HL-60 (cell line): ENCODE data around the gene AP2A1.

Source experiments
- GABPA ChIP-seq: IDR thresholded peaks from 2 replicates; pipeline ENCODE4 v1.6.1; 2012; ENCODE audit warnings: low read depth
- POLR2AphosphoS5 ChIP-seq: IDR thresholded peaks from 2 replicates; pipeline ENCODE4 v1.6.1; 2012; ENCODE audit warnings: low read depth
- SPI1 ChIP-seq: IDR thresholded peaks from 2 replicates; pipeline ENCODE4 v1.6.1; 2012; ENCODE audit warnings: low read depth, mild to moderate bottlenecking, borderline replicate concordance
- TF ChIP-seq, protein P1 (sequence below): IDR thresholded peaks from one replicate; pipeline ENCODE4 v1.5.1; 2011; ENCODE audit warnings: low read length, control low read depth, inconsistent platforms; ENCODE audit not compliant: insufficient read depth
- TF ChIP-seq, protein P2 (sequence below): IDR thresholded peaks from 2 replicates; pipeline ENCODE4 v1.6.1; 2012; ENCODE audit warnings: low read depth; ENCODE audit not compliant: insufficient replicate concordance

DNA sequence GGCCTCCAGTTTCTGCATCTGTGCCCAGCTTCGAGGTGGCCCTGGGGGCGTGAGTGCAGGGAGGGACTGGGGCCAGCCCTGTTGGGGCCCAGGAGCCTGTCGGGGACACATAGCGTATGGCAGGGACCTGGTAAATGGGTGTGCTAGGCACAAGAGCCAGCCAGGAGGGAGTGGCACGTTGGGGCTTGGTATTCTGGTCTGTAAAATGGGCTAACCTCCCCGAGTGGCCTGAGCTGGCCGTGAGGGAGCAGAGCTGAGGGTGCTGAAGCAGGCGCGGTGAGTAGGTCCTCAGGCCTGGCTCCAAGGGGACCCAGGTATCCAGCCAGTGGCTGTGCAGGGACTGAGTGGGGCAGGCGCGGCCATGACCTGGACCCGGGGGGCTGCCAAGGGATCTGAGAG is 88.5 kb downstream of the AP2A1 start:
- TF ChIP-seq POLR2AphosphoS5 (no peak), SPI1 (no peak), GABPA (no peak)
- TF ChIP-seq, protein P1, sequence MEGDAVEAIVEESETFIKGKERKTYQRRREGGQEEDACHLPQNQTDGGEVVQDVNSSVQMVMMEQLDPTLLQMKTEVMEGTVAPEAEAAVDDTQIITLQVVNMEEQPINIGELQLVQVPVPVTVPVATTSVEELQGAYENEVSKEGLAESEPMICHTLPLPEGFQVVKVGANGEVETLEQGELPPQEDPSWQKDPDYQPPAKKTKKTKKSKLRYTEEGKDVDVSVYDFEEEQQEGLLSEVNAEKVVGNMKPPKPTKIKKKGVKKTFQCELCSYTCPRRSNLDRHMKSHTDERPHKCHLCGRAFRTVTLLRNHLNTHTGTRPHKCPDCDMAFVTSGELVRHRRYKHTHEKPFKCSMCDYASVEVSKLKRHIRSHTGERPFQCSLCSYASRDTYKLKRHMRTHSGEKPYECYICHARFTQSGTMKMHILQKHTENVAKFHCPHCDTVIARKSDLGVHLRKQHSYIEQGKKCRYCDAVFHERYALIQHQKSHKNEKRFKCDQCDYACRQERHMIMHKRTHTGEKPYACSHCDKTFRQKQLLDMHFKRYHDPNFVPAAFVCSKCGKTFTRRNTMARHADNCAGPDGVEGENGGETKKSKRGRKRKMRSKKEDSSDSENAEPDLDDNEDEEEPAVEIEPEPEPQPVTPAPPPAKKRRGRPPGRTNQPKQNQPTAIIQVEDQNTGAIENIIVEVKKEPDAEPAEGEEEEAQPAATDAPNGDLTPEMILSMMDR, result no peak
- TF ChIP-seq, protein P2, sequence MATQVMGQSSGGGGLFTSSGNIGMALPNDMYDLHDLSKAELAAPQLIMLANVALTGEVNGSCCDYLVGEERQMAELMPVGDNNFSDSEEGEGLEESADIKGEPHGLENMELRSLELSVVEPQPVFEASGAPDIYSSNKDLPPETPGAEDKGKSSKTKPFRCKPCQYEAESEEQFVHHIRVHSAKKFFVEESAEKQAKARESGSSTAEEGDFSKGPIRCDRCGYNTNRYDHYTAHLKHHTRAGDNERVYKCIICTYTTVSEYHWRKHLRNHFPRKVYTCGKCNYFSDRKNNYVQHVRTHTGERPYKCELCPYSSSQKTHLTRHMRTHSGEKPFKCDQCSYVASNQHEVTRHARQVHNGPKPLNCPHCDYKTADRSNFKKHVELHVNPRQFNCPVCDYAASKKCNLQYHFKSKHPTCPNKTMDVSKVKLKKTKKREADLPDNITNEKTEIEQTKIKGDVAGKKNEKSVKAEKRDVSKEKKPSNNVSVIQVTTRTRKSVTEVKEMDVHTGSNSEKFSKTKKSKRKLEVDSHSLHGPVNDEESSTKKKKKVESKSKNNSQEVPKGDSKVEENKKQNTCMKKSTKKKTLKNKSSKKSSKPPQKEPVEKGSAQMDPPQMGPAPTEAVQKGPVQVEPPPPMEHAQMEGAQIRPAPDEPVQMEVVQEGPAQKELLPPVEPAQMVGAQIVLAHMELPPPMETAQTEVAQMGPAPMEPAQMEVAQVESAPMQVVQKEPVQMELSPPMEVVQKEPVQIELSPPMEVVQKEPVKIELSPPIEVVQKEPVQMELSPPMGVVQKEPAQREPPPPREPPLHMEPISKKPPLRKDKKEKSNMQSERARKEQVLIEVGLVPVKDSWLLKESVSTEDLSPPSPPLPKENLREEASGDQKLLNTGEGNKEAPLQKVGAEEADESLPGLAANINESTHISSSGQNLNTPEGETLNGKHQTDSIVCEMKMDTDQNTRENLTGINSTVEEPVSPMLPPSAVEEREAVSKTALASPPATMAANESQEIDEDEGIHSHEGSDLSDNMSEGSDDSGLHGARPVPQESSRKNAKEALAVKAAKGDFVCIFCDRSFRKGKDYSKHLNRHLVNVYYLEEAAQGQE, result no peak
